Vagina (tissue), 2 donors: ENCODE results near the gene BCL6.

Source experiments
- POLR2A ChIP-seq, 2 donors: fragments of 450-650 bp; IDR thresholded peaks; one replicate each; pipeline ENCODE4 v1.6.1; 2017; ENCODE audit warnings: antibody characterized with exemption in 2 of 2, mild to moderate bottlenecking in 2 of 2, moderate library complexity in 2 of 2
- TF ChIP-seq, protein P1 (sequence below), 3 experiments: fragments of 450-650 bp in 2 of 3; fragments of 200-600 bp in 1 of 3; sonication (generic) in 1 of 3; IDR thresholded peaks; one replicate each; pipeline ENCODE4 v1.5.1; 2017 to 2019; ENCODE audit warnings: antibody characterized with exemption in 3 of 3, mild to moderate bottlenecking in 2 of 3, moderate library complexity in 2 of 3

DNA sequence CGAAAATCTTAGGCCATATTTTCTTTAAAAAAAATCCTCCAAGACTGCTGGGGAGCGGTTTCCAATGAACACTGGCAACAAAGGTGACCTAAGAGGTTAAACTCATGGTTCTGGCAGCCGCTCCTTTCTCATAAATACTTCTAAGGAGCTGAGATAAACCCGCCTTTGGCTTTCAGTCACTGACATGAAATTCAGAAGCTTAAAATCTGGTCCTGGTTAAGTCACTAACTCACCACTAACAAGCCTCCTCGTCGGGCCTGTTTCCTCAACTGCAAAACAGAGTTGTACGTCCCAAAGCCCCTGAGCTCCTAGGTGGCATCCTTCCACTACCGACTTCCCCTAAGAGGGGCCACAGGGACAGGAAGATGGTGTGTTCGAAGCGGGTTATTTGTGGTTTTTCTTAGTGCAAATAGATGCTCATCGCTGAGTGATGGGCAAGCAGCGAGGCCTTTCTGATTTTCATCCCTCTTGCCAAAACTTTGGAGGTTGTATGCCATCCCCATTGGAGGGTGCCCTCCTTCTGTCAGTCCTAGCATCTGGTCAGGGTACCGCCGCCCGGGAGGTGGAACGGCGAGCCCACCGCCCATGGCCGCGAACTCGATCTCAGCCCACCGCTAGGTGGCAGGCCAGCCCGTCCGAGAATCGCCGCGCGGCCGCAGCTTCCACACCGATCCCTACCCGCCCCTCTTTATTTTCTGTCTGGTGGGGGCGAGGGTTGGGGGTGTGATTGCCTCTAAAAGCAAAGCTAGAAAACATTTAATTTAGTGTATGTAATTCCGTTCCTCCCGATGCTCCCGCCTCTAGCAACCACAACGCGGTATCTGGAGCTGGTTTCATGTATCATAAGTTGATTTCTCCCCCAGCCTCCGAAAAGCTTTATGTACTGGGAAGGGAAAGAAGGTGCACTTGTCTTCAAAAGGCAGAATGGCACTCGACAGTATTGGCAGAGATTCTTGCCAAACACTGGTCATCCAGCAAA lies 4.6 kb downstream of the BCL6 start:
- no peak for TF ChIP-seq POLR2A (IDR thresholded peaks at IDR 0.05)
- TF ChIP-seq, protein P1, sequence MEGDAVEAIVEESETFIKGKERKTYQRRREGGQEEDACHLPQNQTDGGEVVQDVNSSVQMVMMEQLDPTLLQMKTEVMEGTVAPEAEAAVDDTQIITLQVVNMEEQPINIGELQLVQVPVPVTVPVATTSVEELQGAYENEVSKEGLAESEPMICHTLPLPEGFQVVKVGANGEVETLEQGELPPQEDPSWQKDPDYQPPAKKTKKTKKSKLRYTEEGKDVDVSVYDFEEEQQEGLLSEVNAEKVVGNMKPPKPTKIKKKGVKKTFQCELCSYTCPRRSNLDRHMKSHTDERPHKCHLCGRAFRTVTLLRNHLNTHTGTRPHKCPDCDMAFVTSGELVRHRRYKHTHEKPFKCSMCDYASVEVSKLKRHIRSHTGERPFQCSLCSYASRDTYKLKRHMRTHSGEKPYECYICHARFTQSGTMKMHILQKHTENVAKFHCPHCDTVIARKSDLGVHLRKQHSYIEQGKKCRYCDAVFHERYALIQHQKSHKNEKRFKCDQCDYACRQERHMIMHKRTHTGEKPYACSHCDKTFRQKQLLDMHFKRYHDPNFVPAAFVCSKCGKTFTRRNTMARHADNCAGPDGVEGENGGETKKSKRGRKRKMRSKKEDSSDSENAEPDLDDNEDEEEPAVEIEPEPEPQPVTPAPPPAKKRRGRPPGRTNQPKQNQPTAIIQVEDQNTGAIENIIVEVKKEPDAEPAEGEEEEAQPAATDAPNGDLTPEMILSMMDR (IDR thresholded peaks at IDR 0.05) = peak; percentile 80 to 93 (median 82)
